Naive thymus-derived CD4-positive, alpha-beta T cell (primary cell): ENCODE data around the gene CSTF1. TPM values are rescaled to one million over a fixed set of nuclear protein-coding genes. Genes with fewer than 3 reads are reported as not detected.

Experiments
- ATAC-seq: fragments of 150-1000 bp; cut with Tn5 transposase; 2 replicates; pipeline ENCODE4 v1.10.0; 2021; ENCODE audit warnings: mild to moderate bottlenecking, moderate library complexity
- CTCF ChIA-PET: fragments of 350-600 bp; sonication (Branson Sonifier 250); formaldehyde crosslinking; loops from one replicate; lab custom pipeline; 2021; ENCODE audit warnings: antibody characterized with exemption; lab: Charles Lee
- POLR2A ChIA-PET: fragments of 350-600 bp; sonication (Branson Sonifier 250); formaldehyde crosslinking; loops from one replicate; lab custom pipeline; 2021; ENCODE audit warnings: antibody characterized with exemption, inconsistent platforms; lab: Charles Lee
- DNase-seq, 9 donors: peaks; one replicate each; pipeline versions ENCODE4 v3.0.0 to v3.0.0-alpha.2; 2020 to 2022; ENCODE audit warnings: mixed read lengths in 1 of 9
- H3K27ac ChIP-seq: one replicate; pipeline ENCODE4 v1.7.0; 2013; ENCODE audit warnings: mild to moderate bottlenecking, low read depth, low read length, moderate library complexity
- H3K27me3 ChIP-seq, 2 donors: one replicate each; pipeline ENCODE4 v1.7.0; 2013; ENCODE audit warnings: low read length in 2 of 2, mild to moderate bottlenecking in 2 of 2, moderate library complexity in 2 of 2; ENCODE audit not compliant: control insufficient read depth in 2 of 2, insufficient read depth in 2 of 2
- H3K36me3 ChIP-seq, 3 experiments: 1 replicate in 2 of 3; 2 replicates in 1 of 3; pipeline ENCODE4 v1.7.0; 2013; ENCODE audit warnings: low read length in 3 of 3, mild to moderate bottlenecking in 3 of 3, moderate library complexity in 1 of 3; ENCODE audit not compliant: insufficient read depth in 3 of 3, control insufficient read depth in 2 of 3
- H3K4me1 ChIP-seq, 2 donors: one replicate each; pipeline ENCODE4 v1.7.0; 2013; ENCODE audit warnings: low read length in 2 of 2, mild to moderate bottlenecking in 2 of 2, moderate library complexity in 1 of 2; ENCODE audit not compliant: control insufficient read depth in 2 of 2, insufficient read depth in 2 of 2
- H3K4me3 ChIP-seq: 2 replicates; pipeline ENCODE4 v1.7.0; 2013; ENCODE audit warnings: mild to moderate bottlenecking, low read length
- H3K9me3 ChIP-seq, 3 experiments: 1 replicate in 2 of 3; 2 replicates in 1 of 3; pipeline ENCODE4 v1.7.0; 2013; ENCODE audit warnings: low read length in 3 of 3; ENCODE audit not compliant: control insufficient read depth in 2 of 3
- H3K27ac Mint-ChIP-seq, 9 donors: one replicate each; pipeline ENCODE4 v1.8.0; 2020 to 2022; ENCODE audit warnings: mixed read lengths in 9 of 9, mild to moderate bottlenecking in 8 of 9, moderate library complexity in 5 of 9, inconsistent platforms in 2 of 9
- H3K27me3 Mint-ChIP-seq, 5 donors: one replicate each; pipeline ENCODE4 v1.8.0; 2021 to 2022; ENCODE audit warnings: mixed read lengths in 5 of 5, mild to moderate bottlenecking in 1 of 5
- H3K36me3 Mint-ChIP-seq, 5 donors: one replicate each; pipeline ENCODE4 v1.8.0; 2020 to 2022; ENCODE audit warnings: mixed read lengths in 5 of 5, mild to moderate bottlenecking in 3 of 5, inconsistent platforms in 1 of 5
- H3K4me1 Mint-ChIP-seq, 7 donors: one replicate each; pipeline ENCODE4 v1.8.0; 2020 to 2022; ENCODE audit warnings: mixed read lengths in 7 of 7, mild to moderate bottlenecking in 3 of 7, inconsistent platforms in 1 of 7
- H3K4me3 Mint-ChIP-seq, 10 donors: one replicate each; pipeline ENCODE4 v1.8.0; 2020 to 2022; ENCODE audit warnings: mild to moderate bottlenecking in 10 of 10, mixed read lengths in 10 of 10, moderate library complexity in 6 of 10, inconsistent platforms in 2 of 10
- H3K9me3 Mint-ChIP-seq, 11 donors: one replicate each; pipeline ENCODE4 v1.8.0; 2020 to 2022; ENCODE audit warnings: mixed read lengths in 11 of 11, mild to moderate bottlenecking in 4 of 11, inconsistent platforms in 1 of 11, moderate library complexity in 1 of 11
- intact Hi-C, 2 donors: fragments of 100-400 bp; cut with micrococcal nuclease; formaldehyde crosslinking; loops; one replicate each; pipeline ENCODE4 v1.15.1; 2023
- polyA plus RNA-seq, 2 donors: library from polyadenylated mRNA; unstranded; fragments of 300-500 nt; fragmentation: Illumina TruSeq; gene quantifications; one replicate each; pipeline ENCODE4 v1.2.3, GENCODE V29; 2021
- total RNA-seq, 6 experiments: library from RNA in 5 of 6; stranded (reverse) in 5 of 6; gene quantifications; 1 replicate in 5 of 6; 2 replicates in 1 of 6; pipeline ENCODE4 v1.2.3 and lab custom pipeline; 2021 to 2026

CSTF1 gene
- total RNA-seq, result 10 to 100 TPM; 16.4 to 50.7 (median 46.7) TPM
- 10 to 100 TPM; 31.5 to 35.9 TPM for polyA plus RNA-seq
- total RNA-seq (lab: John Stamatoyannopoulos, UW), result 23.4 reads per million, percentile 54 among the genes with 10 or more reads in this experiment

DNA sequence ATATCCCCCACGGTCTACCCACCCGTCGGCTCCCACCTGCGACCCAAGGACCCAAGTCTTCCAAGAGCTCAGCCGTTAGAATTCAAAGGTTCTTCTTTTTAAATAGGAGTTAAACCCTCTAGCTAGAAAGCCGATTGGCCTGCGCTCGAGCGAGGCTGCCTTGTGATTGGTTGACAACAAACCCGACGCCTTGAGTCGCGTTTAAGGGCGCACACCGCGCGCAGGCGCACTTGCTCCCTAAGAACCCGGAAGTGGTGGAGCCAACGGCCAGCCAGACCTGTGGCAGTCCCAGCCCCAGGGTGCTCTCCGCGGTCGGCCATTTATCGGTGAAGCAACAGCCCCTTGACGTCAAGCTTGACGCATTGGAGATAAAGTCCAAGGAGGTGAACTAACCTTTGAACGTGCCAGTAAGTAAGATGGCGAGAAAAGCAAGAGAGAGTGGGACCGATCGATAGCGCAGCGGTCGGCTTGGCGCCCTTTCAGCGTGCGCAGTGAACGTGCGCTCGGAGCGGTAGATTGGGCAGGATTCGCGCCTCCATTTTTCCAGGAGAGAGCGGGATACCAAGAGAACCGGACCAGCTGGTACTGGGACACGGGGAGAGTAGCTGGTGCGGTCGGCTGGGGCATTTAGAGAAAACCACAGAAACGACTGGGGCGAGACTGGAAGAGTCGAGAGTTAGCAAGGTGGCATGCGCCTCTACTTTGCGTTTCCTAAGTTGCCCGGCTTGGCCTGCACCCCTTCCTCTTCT is at the start of gene CSTF1, which contains the start of gene AURKA:
TSS of gene CSTF1 (plus strand) at position 514 of the 749 bp plus-strand sequence. CDS start 2,908 bp downstream, outside the sequence.
TSS of gene AURKA (minus strand) at position 84 of the 749 bp plus-strand sequence. CDS start 4,018 bp downstream, outside the sequence.
- Mint-ChIP-seq H3K4me1 (peaks cover 8 to 51% (median 31%) of the 10 kb centered on the region in 7 donors), H3K27me3 (no peaks in the 10 kb centered on the region), H3K9me3 (no peaks in the 10 kb centered on the region), H3K4me3 (peak within 1 kb of the TSS in 3 of 10 donors; percentile 52 to 82 (median 69)), H3K27ac (peak within 1 kb of the TSS in 4 of 9 donors; percentile 2 to 91 (median 32)), H3K36me3 (peaks cover 6 to 35% (median 16%) of the 10 kb centered on the region in 5 donors)
- DNase-seq (peak; percentile 98 to 99 (median 99)), ATAC-seq (peak; percentile 92)
- H3K4me1 ChIP-seq, result peaks cover 17 to 19% of the 10 kb centered on the region in 2 donors
- CTCF ChIA-PET, result interaction anchor here (1.2 kb wide), 1 partner anchor 14 kb away, joined by 5 read pairs; no protein-coding TSS in a partner anchor
- peaks cover 6 to 26% (median 8%) of the 10 kb centered on the region in 3 experiments for H3K36me3 ChIP-seq
- intact Hi-C loops, result loop anchor here (1.0 kb wide), 5 partner anchors 8 to 76 kb away; partner anchors contain the start of genes CASS4 (in 2 of the 2), FAM210B (in 2 of the 2) and RTF2 (in 2 of the 2)
- H3K4me3 ChIP-seq, result peak within 1 kb of the TSS; percentile 92
- peak within 1 kb of the TSS; percentile 83 for H3K27ac ChIP-seq
- no peaks in the 10 kb centered on the region for H3K27me3 ChIP-seq
- POLR2A ChIA-PET, result interaction anchor here (0.5 to 2.8 kb wide), 13 partner anchors 11 to 1000 kb away, joined by 3 to 27 read pairs (median 5); partner anchors contain the start of genes CASS4, FAM210B and RTF2
- H3K9me3 ChIP-seq, result no peaks in the 10 kb centered on the region

DNA sequence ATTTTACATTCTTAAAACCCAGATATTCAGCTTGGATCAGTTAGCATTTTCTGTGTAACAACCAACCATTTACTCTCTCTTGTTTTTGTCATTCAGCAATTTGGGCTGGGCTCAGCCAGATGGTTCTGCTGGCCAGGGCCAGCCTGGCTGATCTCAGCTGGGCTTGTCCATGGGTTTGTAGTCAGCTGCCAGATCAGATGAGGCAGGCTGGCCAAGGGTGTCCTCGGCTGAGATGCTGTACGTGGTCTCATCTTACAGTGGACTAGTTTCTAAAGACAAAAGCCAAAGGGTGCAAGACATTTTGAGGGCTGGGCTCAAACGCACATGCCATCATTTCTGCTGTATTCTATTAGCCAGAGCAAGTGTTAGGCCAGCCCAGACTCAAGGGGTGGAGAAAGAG is 49.7 kb upstream of the CSTF1 start:
- ATAC-seq (no peak), DNase-seq (no peak)
- Histone ChIP-seq H3K27me3 (peaks cover 0 to 10% of the 10 kb centered on the region in 2 donors), H3K36me3 (no peaks in the 10 kb centered on the region), H3K9me3 (no peaks in the 10 kb centered on the region), H3K4me1 (no peaks in the 10 kb centered on the region), H3K27ac (no peak overlapping the region), H3K4me3 (no peak overlapping the region)
- H3K36me3 Mint-ChIP-seq, result peaks cover 0 to 2% (median 0%) of the 10 kb centered on the region in 5 donors
- H3K4me1 Mint-ChIP-seq, result peaks cover 0 to 9% (median 6%) of the 10 kb centered on the region in 7 donors
- no peaks in the 10 kb centered on the region for H3K9me3 Mint-ChIP-seq
- no peak overlapping the region for H3K4me3 Mint-ChIP-seq
- intact Hi-C loops, result loop anchor here in 1 of 2 donors (5.0 to 10.0 kb wide), 2 partner anchors 95 to 1698 kb away; partner anchors contain the start of gene MC3R
- peaks cover 53 to 85% (median 72%) of the 10 kb centered on the region in 5 donors for H3K27me3 Mint-ChIP-seq
- CTCF ChIA-PET, result no interaction called here
- POLR2A ChIA-PET, result no interaction called here
- H3K27ac Mint-ChIP-seq, result no peak overlapping the region

DNA sequence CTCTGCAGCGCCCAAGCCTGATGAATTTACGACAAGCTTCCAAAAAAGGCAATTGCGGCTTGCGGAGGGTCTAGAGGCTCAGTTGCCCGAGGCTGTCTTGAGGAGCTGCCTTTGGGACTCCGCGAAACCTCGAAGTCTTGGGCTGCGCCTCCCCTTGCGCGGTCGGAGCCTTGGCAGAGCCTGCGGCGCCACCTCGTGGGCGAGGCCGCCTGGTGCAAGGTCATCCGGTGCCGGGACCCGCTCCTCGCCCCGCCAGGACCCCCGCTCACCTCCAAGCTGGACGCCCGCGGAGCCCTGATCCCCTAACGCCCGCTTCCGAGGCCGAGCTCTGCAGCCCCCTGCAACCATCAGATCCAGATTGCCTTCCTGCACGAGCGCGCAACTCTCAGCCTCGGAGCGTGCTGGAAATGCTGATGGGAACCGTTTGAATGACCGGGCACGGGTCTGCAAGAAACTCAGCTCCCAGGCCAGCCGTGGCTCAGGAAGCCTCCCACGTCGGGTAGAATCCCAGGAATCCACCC is 48.5 kb upstream of the CSTF1 start:
- Histone ChIP-seq H3K36me3 (no peaks in the 10 kb centered on the region), H3K27ac (no peak overlapping the region), H3K4me1 (no peaks in the 10 kb centered on the region), H3K27me3 (peaks cover 0 to 10% of the 10 kb centered on the region in 2 donors), H3K4me3 (no peak overlapping the region), H3K9me3 (no peaks in the 10 kb centered on the region)
- Mint-ChIP-seq H3K27me3 (peaks cover 46 to 79% (median 73%) of the 10 kb centered on the region in 5 donors), H3K4me3 (peak overlapping the region in 8 of 10 donors; percentile 13 to 52 (median 39)), H3K27ac (no peak overlapping the region), H3K4me1 (peaks cover 0 to 13% (median 6%) of the 10 kb centered on the region in 7 donors), H3K36me3 (no peaks in the 10 kb centered on the region), H3K9me3 (no peaks in the 10 kb centered on the region)
- ATAC-seq (peak; percentile 66), DNase-seq (peak in 6 of 9 donors; percentile 11 to 57 (median 22))
- CTCF ChIA-PET, result no interaction called here
- POLR2A ChIA-PET, result no interaction called here
- intact Hi-C loops, result loop anchor here (2.0 to 10.0 kb wide), 3 partner anchors 95 to 1699 kb away; partner anchors contain the start of gene MC3R (in 2 of the 2)

DNA sequence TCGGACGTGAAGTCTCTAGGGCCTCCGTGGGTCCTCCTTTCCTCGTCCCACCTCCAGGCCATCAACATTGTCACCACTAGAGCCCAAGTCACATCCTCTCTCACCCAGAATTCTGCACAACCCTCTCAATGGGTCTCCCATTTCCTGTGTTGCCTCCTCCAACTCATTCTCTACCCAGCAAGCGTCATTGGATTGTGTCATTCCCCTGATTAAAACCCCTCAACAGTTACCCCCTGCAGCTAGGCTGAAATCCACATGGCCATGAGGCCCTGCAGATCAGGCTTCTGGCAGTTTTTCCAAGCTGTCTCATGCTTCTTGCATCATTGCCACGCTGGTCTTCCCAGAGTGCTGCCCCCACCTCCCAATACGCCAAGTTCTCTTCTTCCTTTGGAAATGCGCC is 46.5 kb upstream of the CSTF1 start:
- Histone ChIP-seq H3K36me3 (no peaks in the 10 kb centered on the region), H3K4me3 (no peak overlapping the region), H3K27me3 (peaks cover 0 to 10% of the 10 kb centered on the region in 2 donors), H3K27ac (no peak overlapping the region), H3K9me3 (no peaks in the 10 kb centered on the region), H3K4me1 (no peaks in the 10 kb centered on the region)
- CTCF ChIA-PET, result no interaction called here
- peaks cover 27 to 71% (median 57%) of the 10 kb centered on the region in 5 donors for H3K27me3 Mint-ChIP-seq
- DNase-seq (no peak), ATAC-seq (no peak)
- intact Hi-C loops, result loop anchor here (2.0 to 10.0 kb wide), 2 partner anchors 97 to 1701 kb away; partner anchors contain the start of gene MC3R (in 1 of the 2)
- H3K9me3 Mint-ChIP-seq, result no peaks in the 10 kb centered on the region
- no peak overlapping the region for H3K4me3 Mint-ChIP-seq
- no peak overlapping the region for H3K27ac Mint-ChIP-seq
- POLR2A ChIA-PET, result no interaction called here
- H3K36me3 Mint-ChIP-seq, result no peaks in the 10 kb centered on the region
- peaks cover 0 to 13% (median 6%) of the 10 kb centered on the region in 7 donors for H3K4me1 Mint-ChIP-seq

DNA sequence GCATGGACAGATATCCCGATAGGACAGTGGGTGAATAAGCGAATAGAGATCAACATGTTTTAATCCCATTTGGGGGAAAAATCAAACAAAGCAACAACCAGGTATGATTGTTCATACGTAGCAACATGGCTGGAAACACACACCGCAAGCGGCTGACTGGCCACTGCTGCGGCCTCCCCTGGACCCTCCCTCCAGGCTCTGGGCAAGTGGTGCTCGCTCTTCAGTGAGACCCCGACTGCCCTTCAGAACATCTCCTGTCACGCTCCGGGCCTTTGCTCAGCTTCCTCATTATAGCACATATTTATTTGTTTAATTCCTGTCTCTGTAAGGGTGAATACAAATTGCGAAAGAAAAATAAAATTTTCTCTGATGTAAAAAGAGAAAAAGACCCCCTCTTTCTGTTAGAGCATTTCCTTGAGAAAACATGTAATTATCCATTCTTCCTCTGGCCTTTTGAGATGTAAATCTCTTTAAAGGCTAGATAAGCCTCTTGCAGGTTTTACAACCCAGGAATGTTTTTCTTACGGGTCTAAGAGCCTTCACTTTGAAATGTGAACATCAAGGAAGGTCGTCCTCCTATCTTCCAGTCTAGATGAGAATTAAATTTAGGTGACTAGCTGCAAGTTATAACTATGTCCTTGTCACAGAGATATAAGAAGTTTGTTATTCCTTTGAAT is 44.7 kb upstream of the CSTF1 start:
- H3K27me3 Mint-ChIP-seq, result peaks cover 23 to 60% (median 47%) of the 10 kb centered on the region in 5 donors
- Histone ChIP-seq H3K4me1 (no peaks in the 10 kb centered on the region), H3K27me3 (peaks cover 0 to 10% of the 10 kb centered on the region in 2 donors), H3K36me3 (no peaks in the 10 kb centered on the region), H3K9me3 (no peaks in the 10 kb centered on the region), H3K4me3 (no peak overlapping the region), H3K27ac (no peak overlapping the region)
- H3K36me3 Mint-ChIP-seq, result no peaks in the 10 kb centered on the region
- H3K27ac Mint-ChIP-seq, result no peak overlapping the region
- ATAC-seq (no peak), DNase-seq (no peak)
- H3K4me1 Mint-ChIP-seq, result peaks cover 0 to 13% (median 6%) of the 10 kb centered on the region in 7 donors
- ChIA-PET POLR2A (no interaction called here), CTCF (interaction anchor here (1.5 kb wide), 1 partner anchor 9 kb away, joined by 3 read pairs; no protein-coding TSS in a partner anchor)
- no peaks in the 10 kb centered on the region for H3K9me3 Mint-ChIP-seq
- intact Hi-C loops, result loop anchor here in 1 of 2 donors (10.0 kb wide), 1 partner anchor 1703 kb away; no protein-coding TSS in a partner anchor
- H3K4me3 Mint-ChIP-seq, result no peak overlapping the region
